ENCODE measurements around the gene CAMK2N2.
A peak's percentile ranks its signal among the peaks of the same experiment; 100 is the strongest.

CAMK2N2 gene

GRCh38 chr3:184239708-184240107 lies 21.6 kb downstream of the CAMK2N2 start:
- no peak for DNase-seq

GRCh38 chr3:184239221-184239620 lies 22.1 kb downstream of the CAMK2N2 start:
- DNase-seq = no peak

GRCh38 chr3:184238246-184238818 lies 23.0 kb downstream of the CAMK2N2 start:
- peak; percentile 42 for DNase-seq

- DNase-seq = peak; percentile 38
Observed at GRCh38 chr3:184237807-184238206, 23.5 kb downstream of the CAMK2N2 start.

GRCh38 chr3:184237211-184237610 lies 24.1 kb downstream of the CAMK2N2 start:
- peak; percentile 25 for DNase-seq

GRCh38 chr3:184236636-184237035 lies 24.7 kb downstream of the CAMK2N2 start:
- peak; percentile 19 for DNase-seq

- no peak for DNase-seq
Observed at GRCh38 chr3:184236033-184236410, 25.3 kb downstream of the CAMK2N2 start.

GRCh38 chr3:184235381-184236032 lies 25.8 kb downstream of the CAMK2N2 start:
- DNase-seq = peak; percentile 98

GRCh38 chr3:184234671-184235380 lies 26.5 kb downstream of the CAMK2N2 start:
- DNase-seq = peak; percentile 72

- peak; percentile 32 for DNase-seq
Observed at GRCh38 chr3:184234224-184234623, 27.1 kb downstream of the CAMK2N2 start.

GRCh38 chr3:184233127-184233843 lies 28.1 kb downstream of the CAMK2N2 start:
- DNase-seq = no peak

- DNase-seq = peak; percentile 16
Observed at GRCh38 chr3:184231671-184232070, 29.7 kb downstream of the CAMK2N2 start.

GRCh38 chr3:184230603-184231528 lies 30.5 kb downstream of the CAMK2N2 start:
- peak; percentile 74 for DNase-seq

- DNase-seq = peak; percentile 80
Observed at GRCh38 chr3:184230081-184230602, 31.2 kb downstream of the CAMK2N2 start.

GRCh38 chr3:184229394-184230080 lies 31.8 kb downstream of the CAMK2N2 start, which contains the start of gene VWA5B2:
Gene VWA5B2 (plus strand): TSS chr3:184229585. CDS start chr3:184230529, 944 bp downstream.
- DNase-seq = peak; percentile 82

- no peak for DNase-seq
Observed at GRCh38 chr3:184228376-184229137, 32.8 kb downstream of the CAMK2N2 start.

- peak; percentile 34 for DNase-seq
Observed at GRCh38 chr3:184227481-184227935, 33.8 kb downstream of the CAMK2N2 start.

GRCh38 chr3:184223946-184224345 lies 37.4 kb downstream of the CAMK2N2 start:
- no peak for DNase-seq

- DNase-seq = no peak
Observed at GRCh38 chr3:184222521-184222920, 38.8 kb downstream of the CAMK2N2 start.

GRCh38 chr3:184218814-184219213 lies 42.5 kb downstream of the CAMK2N2 start:
- DNase-seq = no peak
